HTR-8/SVneo (cell line): Measurements from ENCODE around the gene MUC2.

Experiments used
- DNase-seq: peaks from one replicate; pipeline ENCODE4 v3.0.0; 2011; ENCODE audit warnings: low spot score, mixed read lengths; ENCODE audit not compliant: insufficient read length
- FAIRE-seq: peaks from 2 replicates; lab custom pipeline; 2011; peaks lifted over from hg19 to GRCh38; lab: Jason Lieb, UNC

The MUC2 gene

GRCh38 chr11:1101318-1102089, 26.8 kb downstream of the MUC2 start:
- no peak for FAIRE-seq

GRCh38 chr11:1102221-1102971, 27.7 kb downstream of the MUC2 start:
- DNase-seq (no peak), FAIRE-seq (no peak)

More at GRCh38 chr11:1101318-1102089, 26.8 kb downstream of the MUC2 start:
- no peak for DNase-seq

GRCh38 chr11:1102996-1103395, 28.3 kb downstream of the MUC2 start:
- FAIRE-seq = no peak
- no peak for DNase-seq

- no peak for DNase-seq
- FAIRE-seq = no peak
Observed at GRCh38 chr11:1103401-1104360, 29.0 kb downstream of the MUC2 start.

- FAIRE-seq (no peak), DNase-seq (no peak)
Observed at GRCh38 chr11:1104411-1105182, 29.9 kb downstream of the MUC2 start.

GRCh38 chr11:1105183-1105565, 30.5 kb downstream of the MUC2 start:
- no peak for DNase-seq
- FAIRE-seq = no peak

GRCh38 chr11:1106387-1106786, 31.7 kb downstream of the MUC2 start:
- no peak for FAIRE-seq

GRCh38 chr11:1107316-1108245, 32.9 kb downstream of the MUC2 start:
- no peak for FAIRE-seq
- DNase-seq = no peak

More at GRCh38 chr11:1106387-1106786, 31.7 kb downstream of the MUC2 start:
- DNase-seq = no peak

GRCh38 chr11:1108246-1108900, 33.7 kb downstream of the MUC2 start:
- no peak for FAIRE-seq

GRCh38 chr11:1109101-1109917, 34.6 kb downstream of the MUC2 start:
- no peak for DNase-seq
- no peak for FAIRE-seq

More at GRCh38 chr11:1108246-1108900, 33.7 kb downstream of the MUC2 start:
- DNase-seq = no peak

- FAIRE-seq = no peak
Observed at GRCh38 chr11:1109918-1110705, 35.4 kb downstream of the MUC2 start.

GRCh38 chr11:1111545-1112212, 37.0 kb downstream of the MUC2 start:
- DNase-seq = no peak
- FAIRE-seq = no peak

More at GRCh38 chr11:1109918-1110705, 35.4 kb downstream of the MUC2 start:
- no peak for DNase-seq

GRCh38 chr11:1112351-1113191, 37.9 kb downstream of the MUC2 start:
- FAIRE-seq = no peak
- no peak for DNase-seq

- FAIRE-seq = no peak
Observed at GRCh38 chr11:1113405-1114201, 38.9 kb downstream of the MUC2 start.

More at GRCh38 chr11:1113405-1114201, 38.9 kb downstream of the MUC2 start:
- no peak for DNase-seq
